Right cardiac atrium (tissue), 5 donors: ENCODE results near the gene USP2. TPM values are rescaled to one million over a fixed set of nuclear protein-coding genes. Genes with fewer than 3 reads are reported as not detected.

Source experiments
- ATAC-seq, 2 donors: fragments of 200-7000 bp; cut with Tn5 transposase; one replicate each; pipeline versions ENCODE4 v1.8.0 to v1.9.1; 2020; ENCODE audit warnings: moderate library complexity in 2 of 2, mild to moderate bottlenecking in 1 of 2
- DNase-seq, 3 donors: peaks; one replicate each; pipeline ENCODE4 v3.0.0-alpha.2; 2020
- H3K27ac ChIP-seq: one replicate; pipeline ENCODE4 v1.5.1; 2013; ENCODE audit warnings: mild to moderate bottlenecking, low read length, control low read depth, moderate library complexity
- H3K27me3 ChIP-seq: one replicate; pipeline ENCODE4 v1.6.1; 2013; ENCODE audit not compliant: control insufficient read depth, insufficient read depth
- H3K4me1 ChIP-seq: one replicate; pipeline ENCODE4 v1.6.1; 2013; ENCODE audit warnings: low read length; ENCODE audit not compliant: control insufficient read depth, insufficient read depth
- H3K4me3 ChIP-seq: one replicate; pipeline ENCODE4 v1.5.1; 2013; ENCODE audit warnings: low read length, control low read depth
- H3K9me3 ChIP-seq: one replicate; pipeline ENCODE4 v1.6.1; 2013; ENCODE audit warnings: low read length; ENCODE audit not compliant: control insufficient read depth
- WGBS: extraction: QIAGEN DNeasy Blood & Tissue Kit; methylation state at CpG from one replicate; pipeline ENCODE4 v1.1.7; 2013; 5-methylcytosine and 5-hydroxymethylcytosine counted together
- intact Hi-C, 4 donors: fragments of 100-400 bp; cut with DNase I; formaldehyde crosslinking; loops; one replicate each; pipeline versions ENCODE4 v1.11.0 to v1.14.0; 2022 to 2023
- polyA plus RNA-seq: library from polyadenylated mRNA; stranded (reverse); fragments of 200-250 nt; gene quantifications from one replicate; pipeline ENCODE4 v1.2.3, GENCODE V29; 2013
- total RNA-seq, 4 donors: library from RNA; stranded (reverse); fragmentation: NEBNext Ultra II Directional; extraction: Animal tissue kit (Norgen Biotek cat#: 25700); gene quantifications; one replicate each; pipeline ENCODE4 v1.2.1, GENCODE V29; 2021
- donor health status: healthy with polysubstance abuse.
- donor health status: DM: no; HTN: yes; CAD: no.
- donor health status: DM: no; HTN: no; CAD: no.
- donor health status: DM: no; HTN: yes; CAD: no; lungs with severe emphysema.
- donor health status: DM: yes; HTN: yes; CAD: no.

The USP2 gene
- total and polyA plus RNA-seq, 5 donors, result 57.1 to 98.4 (median 93.1) TPM

GRCh38 chr11:119338965-119339588, 42.4 kb downstream of the USP2 start:
- ATAC-seq (no peak), DNase-seq (peak; percentile 40 to 71 (median 69))
- no peaks in the 10 kb centered on the region for H3K27me3 ChIP-seq
- H3K4me1 ChIP-seq, result peaks cover 21% of the 10 kb centered on the region
- WGBS, result 36% methylated on average over 11 of the region's 11 CpGs
- H3K27ac ChIP-seq, result peak overlapping the region; percentile 59
- no peaks in the 10 kb centered on the region for H3K9me3 ChIP-seq
- peak overlapping the region; percentile 44 for H3K4me3 ChIP-seq
- intact Hi-C loops, result no loop called here

GRCh38 chr11:119338318-119338890, 43.1 kb downstream of the USP2 start:
- H3K9me3 ChIP-seq, result no peaks in the 10 kb centered on the region
- intact Hi-C loops, result no loop called here
- no peaks in the 10 kb centered on the region for H3K27me3 ChIP-seq
- ATAC-seq (peak; percentile 9 to 12), DNase-seq (peak; percentile 67 to 85 (median 83))
- H3K4me3 ChIP-seq, result no peak overlapping the region
- peaks cover 21% of the 10 kb centered on the region for H3K4me1 ChIP-seq
- WGBS, result 10% methylated on average over 17 of the region's 17 CpGs
- no peak overlapping the region for H3K27ac ChIP-seq

DNA sequence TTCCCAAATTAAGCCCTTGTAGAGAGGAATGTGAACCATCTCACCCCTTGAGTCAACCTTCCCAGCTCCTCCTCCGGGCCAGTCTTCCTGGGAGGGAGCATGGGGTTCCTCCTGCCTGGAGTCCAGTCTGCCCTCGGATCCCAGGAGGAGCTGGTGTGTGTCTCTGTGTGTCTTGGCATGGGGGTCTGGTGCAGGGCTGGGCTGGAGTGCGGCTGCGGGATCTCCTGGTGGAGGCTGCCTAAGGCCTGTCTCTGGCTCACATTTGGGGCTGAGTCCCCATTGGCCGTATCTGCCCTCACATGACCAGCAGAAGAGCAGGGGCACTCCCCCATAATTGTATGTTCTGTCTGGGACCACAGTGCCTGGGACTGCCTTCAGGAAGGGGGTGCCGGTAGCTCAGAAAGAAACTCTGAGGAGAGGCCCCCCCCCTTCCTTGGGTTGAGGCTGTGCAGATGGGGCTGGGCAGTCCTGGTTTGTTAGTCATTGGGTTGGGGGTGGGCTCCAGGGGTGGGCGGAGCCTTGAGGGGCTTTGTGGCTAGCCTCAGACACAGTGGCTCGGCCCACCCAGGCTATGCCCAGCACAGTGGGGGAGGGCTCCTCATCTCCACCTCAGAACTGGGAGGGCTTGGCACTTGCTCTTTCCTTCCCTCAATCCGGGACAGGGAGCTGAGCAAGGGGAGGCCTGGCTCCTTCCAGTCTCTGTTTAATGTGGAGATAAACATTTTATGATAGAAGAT, 43.7 kb downstream of the USP2 start:
- Histone ChIP-seq H3K4me1 (peaks cover 21% of the 10 kb centered on the region), H3K27me3 (no peaks in the 10 kb centered on the region), H3K4me3 (no peak overlapping the region), H3K27ac (no peak overlapping the region), H3K9me3 (no peaks in the 10 kb centered on the region)
- intact Hi-C loops, result no loop called here
- WGBS, result 30% methylated on average over 9 of the region's 9 CpGs
- no peak for ATAC-seq
- peak in 2 of 3 donors; percentile 48 to 64 for DNase-seq

DNA sequence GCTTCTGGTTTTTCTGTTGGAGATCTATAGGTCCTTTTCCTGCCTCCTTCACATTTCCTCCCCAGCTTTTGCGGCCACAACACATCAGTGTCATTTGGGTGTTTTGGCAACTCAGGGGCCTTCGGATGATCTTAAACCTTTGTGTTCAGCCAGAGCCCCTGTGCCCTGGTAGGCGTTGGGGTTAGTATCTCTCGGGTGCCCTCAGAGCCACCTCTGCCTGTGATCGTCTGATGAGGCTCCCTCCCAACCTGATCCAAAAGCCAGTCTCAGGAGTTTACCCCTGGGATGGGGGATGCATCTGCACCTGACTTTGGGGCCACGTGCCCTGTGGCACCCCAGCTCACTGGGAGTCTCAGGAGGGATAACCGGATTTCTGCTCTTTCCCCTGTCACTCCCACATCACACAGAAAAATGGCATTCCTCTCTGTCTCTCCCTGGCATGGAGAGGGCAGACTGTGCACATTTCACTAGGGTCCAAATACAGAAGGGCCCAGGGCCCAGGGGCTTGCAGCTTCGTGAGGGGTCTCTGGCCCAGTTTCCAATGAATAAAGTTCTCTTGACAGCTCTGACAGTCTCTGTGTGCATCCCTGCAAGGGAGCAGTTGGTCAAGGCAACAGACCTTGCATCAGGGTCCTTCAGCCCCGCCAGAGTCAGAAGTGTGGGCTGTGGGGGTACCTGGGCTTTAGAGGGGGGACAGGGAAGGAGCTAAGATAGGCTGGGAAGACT, 44.6 kb downstream of the USP2 start:
- no peak overlapping the region for H3K27ac ChIP-seq
- WGBS, result 80% methylated on average over 9 of the region's 9 CpGs
- DNase-seq (no peak), ATAC-seq (no peak)
- no peaks in the 10 kb centered on the region for H3K9me3 ChIP-seq
- H3K4me3 ChIP-seq, result no peak overlapping the region
- H3K27me3 ChIP-seq, result no peaks in the 10 kb centered on the region
- intact Hi-C loops, result no loop called here
- H3K4me1 ChIP-seq, result peaks cover 21% of the 10 kb centered on the region

- Histone ChIP-seq H3K9me3 (no peaks in the 10 kb centered on the region), H3K27me3 (no peaks in the 10 kb centered on the region), H3K4me3 (no peak overlapping the region), H3K4me1 (peaks cover 15% of the 10 kb centered on the region), H3K27ac (no peak overlapping the region)
- DNase-seq, result peak in 2 of 3 donors; percentile 66
- WGBS, result 82% methylated on average over 30 of the region's 30 CpGs
- intact Hi-C loops, result no loop called here
- no peak for ATAC-seq
Observed at GRCh38 chr11:119335655-119336543, 45.6 kb downstream of the USP2 start.

DNA sequence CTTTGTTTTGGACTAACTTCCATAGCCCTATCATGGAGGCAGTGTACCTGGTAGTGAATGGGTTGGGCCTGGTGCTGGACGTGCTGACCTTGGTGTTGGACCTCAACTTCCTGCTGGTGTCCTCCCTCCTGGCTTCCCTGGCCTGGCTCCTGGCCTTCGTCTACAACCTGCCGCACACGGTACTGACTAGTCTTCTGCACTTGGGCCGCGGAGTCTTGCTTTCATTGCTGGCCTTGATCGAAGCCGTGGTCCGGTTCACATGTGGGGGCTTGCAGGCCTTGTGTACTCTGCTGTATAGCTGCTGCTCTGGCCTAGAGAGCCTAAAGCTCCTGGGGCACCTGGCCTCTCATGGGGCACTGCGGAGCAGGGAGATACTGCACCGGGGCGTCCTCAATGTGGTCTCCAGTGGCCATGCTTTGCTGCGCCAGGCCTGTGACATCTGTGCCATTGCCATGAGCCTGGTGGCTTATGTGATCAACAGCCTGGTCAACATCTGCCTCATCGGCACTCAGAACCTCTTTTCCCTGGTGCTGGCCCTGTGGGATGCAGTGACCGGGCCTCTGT, 46.3 kb downstream of the USP2 start:
- intact Hi-C loops, result no loop called here
- Histone ChIP-seq H3K4me3 (peak overlapping the region; percentile 73), H3K9me3 (no peaks in the 10 kb centered on the region), H3K27ac (no peak overlapping the region), H3K27me3 (no peaks in the 10 kb centered on the region), H3K4me1 (peaks cover 13% of the 10 kb centered on the region)
- WGBS, result 65% methylated on average over 15 of the region's 15 CpGs
- DNase-seq (peak in 1 of 3 donors; percentile 57), ATAC-seq (no peak)

DNA sequence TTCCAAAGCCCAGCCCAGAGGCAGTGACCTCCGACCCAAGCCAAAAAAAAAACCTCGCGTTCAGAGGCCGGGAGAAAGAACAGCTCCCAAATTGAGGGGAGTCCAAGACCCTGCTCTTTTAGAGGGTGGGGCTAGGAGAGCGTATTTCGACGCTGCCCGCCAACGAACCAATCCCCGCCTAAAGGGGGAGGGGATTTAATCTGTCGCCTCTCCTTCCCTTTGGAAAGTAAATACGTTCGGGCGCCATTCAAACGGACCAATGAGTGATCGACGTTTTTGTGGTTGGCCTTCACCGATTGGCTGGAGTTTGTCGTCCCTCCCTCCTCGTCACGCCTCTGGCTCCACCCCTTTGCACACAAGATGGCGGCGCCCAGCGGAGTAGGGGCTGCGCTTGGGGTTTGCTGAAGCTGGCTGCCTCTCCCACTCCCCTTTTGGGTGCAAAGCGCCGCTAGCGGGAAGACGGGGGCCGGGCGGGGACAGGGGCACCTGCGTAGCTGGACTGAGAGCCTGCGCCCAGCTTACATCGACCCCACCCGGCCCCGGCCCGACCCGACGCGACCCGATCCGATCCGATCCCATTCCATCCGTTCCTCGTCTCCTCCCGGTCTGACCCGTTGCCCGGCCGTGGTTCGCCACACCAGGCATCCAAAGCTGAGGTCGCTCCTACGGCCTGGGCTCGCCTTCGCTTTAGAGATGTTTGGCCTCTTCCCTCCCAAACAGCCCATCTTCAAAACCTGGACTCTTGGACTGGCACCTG, 47.1 kb downstream of the USP2 start, which contains the start of gene RNF26:
RNF26 (plus strand) TSS at position 354 of the 757 bp plus-strand sequence. CDS start 596 bp downstream, outside the sequence.
- Histone ChIP-seq H3K27me3 (no peaks in the 10 kb centered on the region), H3K4me1 (peaks cover 11% of the 10 kb centered on the region), H3K4me3 (peak within 1 kb of the TSS; percentile 73), H3K27ac (peak within 1 kb of the TSS; percentile 55), H3K9me3 (no peaks in the 10 kb centered on the region)
- ATAC-seq (peak; percentile 92 to 94), DNase-seq (peak; percentile 94 to 97 (median 95))
- intact Hi-C loops, result no loop called here
- WGBS, result under 1% methylated on average over 54 of the region's 54 CpGs

DNA sequence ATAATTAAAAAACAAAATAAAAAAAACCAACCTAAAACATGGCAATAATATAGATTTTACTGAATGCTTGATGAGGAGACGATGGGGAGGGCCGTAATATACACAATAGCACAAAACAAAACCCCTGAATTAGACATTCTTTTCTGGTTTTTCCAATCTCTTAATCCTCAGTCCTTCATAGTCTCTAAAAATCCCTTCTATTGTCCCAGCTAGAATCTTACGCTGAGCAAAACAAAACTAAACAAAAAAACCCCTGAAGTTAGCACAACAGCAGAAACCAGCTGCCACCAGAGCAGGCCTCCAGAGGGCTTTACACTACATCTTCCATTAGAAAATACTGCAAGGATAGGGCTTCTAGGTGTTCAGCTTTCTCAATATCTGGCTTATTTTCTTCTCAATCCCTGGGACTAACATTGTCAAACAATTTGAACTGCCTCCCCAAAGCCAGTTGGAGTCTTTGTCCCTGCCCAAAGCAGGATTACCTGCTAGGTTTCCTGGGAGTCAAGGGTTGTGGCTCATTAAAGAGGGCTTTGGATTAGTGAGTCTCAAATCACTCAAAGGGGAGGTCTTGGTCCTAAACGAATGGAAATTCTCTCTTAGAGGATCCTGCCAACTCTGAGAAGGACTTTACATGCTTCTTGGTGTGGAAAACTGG, 49.3 kb downstream of the USP2 start:
- 78% methylated on average over 4 of the region's 4 CpGs for WGBS
- H3K4me1 ChIP-seq, result peaks cover 7% of the 10 kb centered on the region
- DNase-seq, result no peak
- H3K9me3 ChIP-seq, result no peaks in the 10 kb centered on the region
- intact Hi-C loops, result no loop called here
- no peak for ATAC-seq
- no peaks in the 10 kb centered on the region for H3K27me3 ChIP-seq
- no peak overlapping the region for H3K4me3 ChIP-seq
- H3K27ac ChIP-seq, result no peak overlapping the region

- WGBS, result 46% methylated on average over 1 of the region's 1 CpG
- DNase-seq (no peak), ATAC-seq (no peak)
- Histone ChIP-seq H3K27ac (no peak overlapping the region), H3K27me3 (no peaks in the 10 kb centered on the region), H3K9me3 (no peaks in the 10 kb centered on the region), H3K4me1 (peaks cover 3% of the 10 kb centered on the region), H3K4me3 (no peak overlapping the region)
- intact Hi-C loops, result no loop called here
Observed at GRCh38 chr11:119330237-119330636, 51.3 kb downstream of the USP2 start.
